KOPT-K1 (cell line): ENCODE measurements around the gene PTBP2.

Source experiments
- H3K27ac ChIP-seq: fragments of 200-600 bp; sonication (generic); 2 replicates; pipeline ENCODE4 v1.5.1; 2016; ENCODE audit warnings: antibody characterized with exemption, mild to moderate bottlenecking, low read depth, low read length; ENCODE audit not compliant: poor library complexity, severe bottlenecking
- H3K36me3 ChIP-seq: fragments of 200-600 bp; sonication (generic); 2 replicates; pipeline ENCODE4 v1.5.1; 2017; ENCODE audit warnings: antibody characterized with exemption, mild to moderate bottlenecking, low read length, moderate library complexity; ENCODE audit not compliant: insufficient read depth
- H3K9me3 ChIP-seq: fragments of 200-600 bp; sonication (generic); 2 replicates; pipeline ENCODE4 v1.5.1; 2017; ENCODE audit warnings: antibody characterized with exemption, low read length, mild to moderate bottlenecking; ENCODE audit not compliant: insufficient read depth, poor library complexity, severe bottlenecking

The PTBP2 gene

DNA sequence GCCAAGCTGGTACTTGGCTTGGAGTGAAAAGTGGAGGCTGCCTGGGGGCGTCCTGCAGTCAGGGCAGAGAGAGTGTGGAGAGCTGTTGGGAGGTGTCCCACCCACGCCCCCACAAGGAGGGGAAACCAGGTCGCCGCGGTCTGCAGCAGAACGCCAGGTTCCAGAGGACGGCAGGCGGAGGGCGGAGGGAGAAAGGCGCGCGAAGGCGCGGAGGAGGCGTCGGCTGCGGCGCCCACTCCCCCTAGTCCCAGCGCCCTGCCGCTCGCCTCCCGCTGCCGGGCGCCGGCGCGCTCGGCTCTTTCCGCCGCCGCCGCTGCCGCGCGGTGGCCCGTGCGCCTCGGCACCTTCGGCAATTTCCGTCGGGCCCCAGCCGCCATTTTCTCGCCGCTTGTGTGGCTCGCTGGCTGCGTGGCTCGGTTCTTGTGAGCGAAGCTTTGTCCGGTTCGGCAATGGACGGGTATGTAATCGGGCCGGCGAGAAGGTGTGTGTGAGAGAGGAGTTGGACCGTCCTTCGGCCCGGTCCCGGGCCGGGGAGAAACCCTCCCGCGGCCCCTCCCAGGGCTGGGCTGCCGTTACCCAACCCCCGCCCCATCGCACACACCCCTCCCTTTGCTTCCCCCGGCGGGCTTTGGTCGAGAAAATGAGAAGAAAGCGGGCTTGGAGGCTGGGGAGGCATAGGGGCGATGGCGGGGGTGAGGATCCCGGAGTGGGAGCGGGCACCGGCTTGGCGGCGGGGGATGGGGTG, at the start of gene PTBP2:
PTBP2 (plus strand) TSS at position 369 of the 745 bp plus-strand sequence; CDS start at position 450, 81 bp downstream.
- Histone ChIP-seq H3K9me3 (no peaks in the 10 kb centered on the region), H3K36me3 (peaks cover 34% of the 10 kb centered on the region), H3K27ac (peak within 1 kb of the TSS; percentile 96)

DNA sequence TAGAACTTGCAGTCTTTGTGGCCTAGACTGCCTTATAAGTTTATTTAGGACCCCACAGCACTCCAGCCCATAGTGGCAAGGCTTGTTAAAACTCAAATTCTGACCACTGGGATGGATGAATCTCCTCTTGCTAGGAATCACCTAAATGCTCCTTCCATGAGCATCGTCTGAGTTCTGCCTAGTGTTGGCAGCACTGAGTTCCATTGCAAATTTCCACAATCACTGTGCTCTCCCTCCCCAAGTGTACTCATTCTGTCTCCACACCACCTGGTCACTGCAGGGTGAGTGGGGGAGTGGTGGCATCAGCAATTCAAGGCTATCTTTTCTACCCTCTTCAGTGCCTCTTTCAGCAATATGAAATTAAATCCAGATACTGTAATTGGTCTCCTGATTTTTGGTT, 46.7 kb upstream of the PTBP2 start:
- no peaks in the 10 kb centered on the region for H3K9me3 ChIP-seq
- no peaks in the 10 kb centered on the region for H3K36me3 ChIP-seq
- no peak overlapping the region for H3K27ac ChIP-seq

- H3K27ac ChIP-seq = no peak overlapping the region
- H3K36me3 ChIP-seq = no peaks in the 10 kb centered on the region
- no peaks in the 10 kb centered on the region for H3K9me3 ChIP-seq
Observed at GRCh38 chr1:96682056-96682455, 39.5 kb upstream of the PTBP2 start.

- Histone ChIP-seq H3K27ac (no peak overlapping the region), H3K36me3 (no peaks in the 10 kb centered on the region), H3K9me3 (no peaks in the 10 kb centered on the region)
Observed at GRCh38 chr1:96683931-96684330, 37.7 kb upstream of the PTBP2 start.

GRCh38 chr1:96684744-96685143, 36.8 kb upstream of the PTBP2 start:
- Histone ChIP-seq H3K36me3 (no peaks in the 10 kb centered on the region), H3K9me3 (no peaks in the 10 kb centered on the region), H3K27ac (no peak overlapping the region)

DNA sequence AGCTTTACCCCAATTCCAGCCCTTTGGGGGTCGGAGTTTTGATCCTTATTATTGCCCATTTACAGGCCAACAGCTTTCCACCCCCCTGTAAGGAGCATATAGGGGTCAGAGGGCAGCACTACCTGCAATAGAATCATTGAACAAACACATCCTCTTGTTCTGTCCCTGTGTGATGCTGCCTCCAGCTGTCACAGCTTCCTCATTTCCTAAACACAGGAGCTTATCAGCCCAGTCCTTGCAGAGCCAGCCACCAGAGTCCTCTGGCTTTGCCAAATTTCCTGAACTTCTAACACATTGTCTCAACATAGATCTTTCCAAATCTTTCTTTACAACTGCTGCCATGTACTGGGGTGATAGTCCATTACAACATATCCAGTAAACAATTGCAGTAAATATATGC, 32.8 kb upstream of the PTBP2 start:
- H3K9me3 ChIP-seq = no peaks in the 10 kb centered on the region
- H3K27ac ChIP-seq = no peak overlapping the region
- no peaks in the 10 kb centered on the region for H3K36me3 ChIP-seq

GRCh38 chr1:96695954-96696353, 25.6 kb upstream of the PTBP2 start:
- Histone ChIP-seq H3K9me3 (peaks cover 12% of the 10 kb centered on the region), H3K27ac (no peak overlapping the region), H3K36me3 (no peaks in the 10 kb centered on the region)

GRCh38 chr1:96698342-96698983, 23.1 kb upstream of the PTBP2 start:
- Histone ChIP-seq H3K27ac (no peak overlapping the region), H3K36me3 (no peaks in the 10 kb centered on the region), H3K9me3 (peaks cover 12% of the 10 kb centered on the region)

GRCh38 chr1:96703186-96703585, 18.4 kb upstream of the PTBP2 start:
- Histone ChIP-seq H3K36me3 (no peaks in the 10 kb centered on the region), H3K9me3 (peaks cover 12% of the 10 kb centered on the region), H3K27ac (no peak overlapping the region)

DNA sequence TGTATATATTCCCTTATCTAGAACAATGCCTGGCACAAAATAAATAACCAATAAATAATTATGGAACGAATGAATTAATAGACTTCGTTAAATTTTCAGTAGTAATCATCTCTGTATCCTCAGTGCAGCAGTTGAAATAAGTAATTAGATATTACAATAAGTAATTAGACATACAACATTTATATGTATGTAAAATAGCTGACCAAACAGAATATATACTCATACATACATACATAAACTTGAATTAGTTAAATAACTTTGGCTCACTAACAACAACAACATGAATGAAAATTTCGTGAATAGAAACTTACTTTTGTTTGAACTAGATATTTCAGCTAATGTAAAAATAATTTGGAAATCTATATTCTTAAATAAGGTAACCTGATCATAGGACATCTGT, 14.6 kb upstream of the PTBP2 start:
- H3K36me3 ChIP-seq = no peaks in the 10 kb centered on the region
- H3K9me3 ChIP-seq = no peaks in the 10 kb centered on the region
- no peak overlapping the region for H3K27ac ChIP-seq

DNA sequence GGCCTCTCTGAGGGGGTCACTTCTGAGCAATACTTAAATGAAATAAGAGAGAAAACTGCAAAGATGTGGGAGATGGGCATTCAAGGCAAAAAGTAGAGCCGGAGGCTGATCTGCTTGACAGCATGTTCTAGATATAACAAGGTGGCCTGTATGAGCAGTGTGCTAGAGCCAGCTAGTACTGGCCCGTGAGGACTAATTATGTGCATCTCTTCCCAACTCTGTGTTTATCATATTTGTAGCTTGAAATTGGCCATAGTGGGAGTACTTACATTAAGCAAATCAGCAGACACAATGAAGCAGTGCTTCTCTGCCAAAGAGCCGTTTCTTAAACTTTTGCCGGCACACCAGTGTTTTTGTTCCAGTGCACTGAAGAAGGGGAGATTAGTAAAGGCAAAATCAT, 13.1 kb upstream of the PTBP2 start:
- no peaks in the 10 kb centered on the region for H3K36me3 ChIP-seq
- no peaks in the 10 kb centered on the region for H3K9me3 ChIP-seq

DNA sequence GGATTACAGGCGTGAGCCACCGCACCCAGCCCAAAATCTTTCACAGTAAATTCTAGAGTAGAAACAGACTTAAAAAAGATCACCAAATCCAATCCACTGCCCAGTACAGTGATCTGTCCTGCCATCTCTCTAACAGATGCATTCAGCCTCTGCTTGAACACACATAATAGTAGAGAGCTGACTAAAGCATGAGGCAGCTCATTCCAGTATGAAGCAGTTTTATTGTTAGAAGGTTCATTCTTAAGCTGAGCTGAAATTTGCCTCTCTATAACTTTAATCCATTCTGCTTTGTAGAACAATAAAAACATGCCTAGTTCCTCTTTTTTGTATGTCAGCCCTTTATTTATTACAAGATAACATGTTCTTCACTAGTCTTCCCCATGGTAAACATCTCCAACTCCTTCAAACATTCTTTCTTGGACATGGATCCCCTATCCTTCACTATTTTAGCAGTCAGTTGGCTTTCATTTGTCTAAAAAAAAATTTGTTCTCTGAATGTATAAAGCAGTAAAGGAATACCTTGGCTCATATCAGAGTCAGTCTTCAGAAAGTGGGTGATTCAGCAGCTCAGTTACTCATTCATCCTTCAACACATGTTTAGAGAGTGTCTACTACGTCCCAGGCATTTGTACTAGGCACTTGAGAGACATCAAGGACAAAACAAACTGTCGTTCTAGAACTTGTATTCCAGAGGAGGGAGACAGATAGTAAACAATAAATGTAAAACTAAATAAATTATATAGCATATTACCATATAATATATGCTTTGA, 10.7 kb upstream of the PTBP2 start:
- Histone ChIP-seq H3K36me3 (no peaks in the 10 kb centered on the region), H3K27ac (no peak overlapping the region), H3K9me3 (no peaks in the 10 kb centered on the region)

More for the DNA sequence above, 13.1 kb upstream of the PTBP2 start:
- H3K27ac ChIP-seq = no peak overlapping the region

GRCh38 chr1:96713649-96714048, 7.9 kb upstream of the PTBP2 start:
- Histone ChIP-seq H3K9me3 (no peaks in the 10 kb centered on the region), H3K27ac (no peak overlapping the region), H3K36me3 (no peaks in the 10 kb centered on the region)

DNA sequence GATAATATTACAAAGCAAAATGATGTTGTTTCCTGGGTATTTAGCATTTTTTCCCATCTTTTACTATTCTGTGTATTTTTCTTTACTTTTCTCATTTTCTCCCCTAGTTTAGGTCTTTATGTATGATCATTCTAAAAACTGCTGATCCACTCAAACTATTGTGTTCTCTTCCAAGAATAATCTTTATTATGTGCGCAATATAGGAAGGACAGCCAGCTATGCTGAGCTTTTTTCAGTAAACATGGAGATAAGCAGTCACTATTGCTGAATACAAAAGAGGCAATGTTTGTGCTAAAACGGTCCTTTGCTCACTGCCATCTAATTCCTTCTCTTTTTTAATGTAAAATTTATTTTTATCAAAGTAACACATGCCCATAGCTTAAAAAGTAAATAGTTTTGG, 6.7 kb upstream of the PTBP2 start:
- Histone ChIP-seq H3K27ac (no peak overlapping the region), H3K9me3 (no peaks in the 10 kb centered on the region), H3K36me3 (no peaks in the 10 kb centered on the region)

- no peak overlapping the region for H3K27ac ChIP-seq
- H3K9me3 ChIP-seq = no peaks in the 10 kb centered on the region
Observed at GRCh38 chr1:96715482-96715881, 6.1 kb upstream of the PTBP2 start.

More at GRCh38 chr1:96715482-96715881, 6.1 kb upstream of the PTBP2 start:
- H3K36me3 ChIP-seq = no peaks in the 10 kb centered on the region
